HEK293 (cell line): Measurements from ENCODE around the gene GRK5.

Experiments used
- CTCF ChIA-PET: fragments of 350-600 bp; formaldehyde crosslinking; extraction: SDS; loops from one replicate; lab custom pipeline; 2021; ENCODE audit warnings: antibody characterized with exemption; lab: Yijun Ruan, JAX
- POLR2A ChIA-PET: fragments of 300-600 bp; formaldehyde crosslinking; extraction: SDS; loops from one replicate; lab custom pipeline; 2020; ENCODE audit warnings: antibody characterized with exemption, inconsistent platforms; lab: Yijun Ruan, JAX
- H3K27ac ChIP-seq: fragments of 200-500 bp; sonication (Bioruptor generic); 2 replicates; pipeline ENCODE4 v1.5.1; 2014; ENCODE audit warnings: low read depth, low read length, control low read depth, inconsistent platforms; ENCODE audit errors: extremely low read depth
- H3K36me3 ChIP-seq, 2 experiments: fragments of 200-500 bp in 1 of 2; sonication (Bioruptor generic) in 1 of 2; 1 replicate in 1 of 2; 2 replicates in 1 of 2; pipeline ENCODE4 v1.5.1; 2014 to 2017; ENCODE audit warnings: inconsistent platforms in 2 of 2, low read length in 2 of 2; ENCODE audit not compliant: control insufficient read depth in 2 of 2, insufficient read depth in 1 of 2
- H3K4me1 ChIP-seq: fragments of 200-500 bp; sonication (Bioruptor generic); 2 replicates; pipeline ENCODE4 v1.5.1; 2014; ENCODE audit warnings: mild to moderate bottlenecking, low read length, inconsistent platforms; ENCODE audit not compliant: control insufficient read depth, insufficient read depth
- H3K4me3 ChIP-seq: 2 replicates; pipeline ENCODE4 v1.5.1; 2011; ENCODE audit warnings: low read depth, mild to moderate bottlenecking, control low read depth, low read length, moderate library complexity
- H3K9me3 ChIP-seq: fragments of 200-500 bp; sonication (Bioruptor generic); 2 replicates; pipeline ENCODE4 v1.5.1; 2014; ENCODE audit warnings: low read depth, low read length, inconsistent platforms; ENCODE audit not compliant: control insufficient read depth, insufficient read depth
- BCL11A ChIP-seq: fragments of 450-650 bp; formaldehyde crosslinking; IDR thresholded peaks from 2 replicates; pipeline ENCODE4 v1.5.1; 2016; ENCODE audit warnings: low read depth, missing biosample characterization, missing genetic modification characterization
- BCL11B ChIP-seq: fragments of 450-650 bp; formaldehyde crosslinking; IDR thresholded peaks from 2 replicates; pipeline ENCODE4 v1.5.1; 2016; ENCODE audit warnings: low read depth, missing biosample characterization, missing genetic modification characterization
- GFI1B ChIP-seq: fragments of 450-650 bp; formaldehyde crosslinking; IDR thresholded peaks from 2 replicates; pipeline ENCODE4 v1.5.1; 2016; ENCODE audit warnings: missing biosample characterization, missing genetic modification characterization
- GLI2 ChIP-seq: fragments of 450-650 bp; formaldehyde crosslinking; IDR thresholded peaks from 2 replicates; pipeline ENCODE4; 2017; ENCODE audit warnings: missing biosample characterization, missing genetic modification characterization, low read depth, borderline replicate concordance
- KLF8 ChIP-seq: fragments of 450-650 bp; formaldehyde crosslinking; IDR thresholded peaks from 2 replicates; pipeline ENCODE4 v1.5.1; 2016; ENCODE audit warnings: missing biosample characterization, missing genetic modification characterization
- RBAK ChIP-seq: fragments of 450-650 bp; formaldehyde crosslinking; IDR thresholded peaks from 2 replicates; pipeline ENCODE4 v1.5.1; 2016; ENCODE audit warnings: missing biosample characterization, missing genetic modification characterization
- ZBTB17 ChIP-seq: fragments of 450-650 bp; formaldehyde crosslinking; IDR thresholded peaks from 2 replicates; pipeline ENCODE4 v1.5.1; 2016; ENCODE audit warnings: missing biosample characterization, missing genetic modification characterization
- ZBTB7A ChIP-seq: fragments of 450-650 bp; formaldehyde crosslinking; IDR thresholded peaks from 2 replicates; pipeline ENCODE4 v1.5.1; 2016; ENCODE audit warnings: low read depth, missing biosample characterization, missing genetic modification characterization
- ZFP3 ChIP-seq: fragments of 450-650 bp; formaldehyde crosslinking; IDR thresholded peaks from 2 replicates; pipeline ENCODE4 v1.5.1; 2016; ENCODE audit warnings: low read depth, missing biosample characterization, missing genetic modification characterization
- ZNF211 ChIP-seq: fragments of 450-650 bp; formaldehyde crosslinking; IDR thresholded peaks from 2 replicates; pipeline ENCODE4 v1.5.1; 2016; ENCODE audit warnings: low read depth, missing biosample characterization, missing genetic modification characterization
- ZNF239 ChIP-seq: fragments of 450-650 bp; formaldehyde crosslinking; IDR thresholded peaks from 2 replicates; pipeline ENCODE4 v1.5.1; 2016; ENCODE audit warnings: missing biosample characterization, missing genetic modification characterization
- ZNF248 ChIP-seq: fragments of 450-650 bp; formaldehyde crosslinking; IDR thresholded peaks from 2 replicates; pipeline ENCODE4 v1.5.1; 2017; ENCODE audit warnings: missing biosample characterization, missing genetic modification characterization
- ZNF354C ChIP-seq: fragments of 450-650 bp; formaldehyde crosslinking; IDR thresholded peaks from 2 replicates; pipeline ENCODE4 v1.5.1; 2016; ENCODE audit warnings: missing biosample characterization, missing genetic modification characterization, low read depth, borderline replicate concordance
- ZNF560 ChIP-seq: fragments of 450-650 bp; formaldehyde crosslinking; IDR thresholded peaks from 2 replicates; pipeline ENCODE4 v1.5.1; 2017; ENCODE audit warnings: missing biosample characterization, missing genetic modification characterization, borderline replicate concordance
- ZNF571 ChIP-seq: fragments of 450-650 bp; formaldehyde crosslinking; IDR thresholded peaks from 2 replicates; pipeline ENCODE4 v1.5.0; 2017; ENCODE audit warnings: missing biosample characterization, missing genetic modification characterization
- ZNF610 ChIP-seq: fragments of 450-650 bp; formaldehyde crosslinking; IDR thresholded peaks from 2 replicates; pipeline ENCODE4 v1.5.1; 2016; ENCODE audit warnings: missing biosample characterization, missing genetic modification characterization, borderline replicate concordance
- TF ChIP-seq, protein P1 (sequence below): sonication (generic); formaldehyde crosslinking; IDR thresholded peaks from 2 replicates; pipeline ENCODE4 v1.8.1; 2022; ENCODE audit warnings: mild to moderate bottlenecking, moderate library complexity, missing genetic modification reagents
- TF ChIP-seq, protein P2 (sequence below): fragments of 450-650 bp; formaldehyde crosslinking; IDR thresholded peaks from 2 replicates; pipeline ENCODE4 v1.5.1; 2016; ENCODE audit warnings: missing biosample characterization, missing genetic modification characterization, borderline replicate concordance

Gene GRK5

DNA sequence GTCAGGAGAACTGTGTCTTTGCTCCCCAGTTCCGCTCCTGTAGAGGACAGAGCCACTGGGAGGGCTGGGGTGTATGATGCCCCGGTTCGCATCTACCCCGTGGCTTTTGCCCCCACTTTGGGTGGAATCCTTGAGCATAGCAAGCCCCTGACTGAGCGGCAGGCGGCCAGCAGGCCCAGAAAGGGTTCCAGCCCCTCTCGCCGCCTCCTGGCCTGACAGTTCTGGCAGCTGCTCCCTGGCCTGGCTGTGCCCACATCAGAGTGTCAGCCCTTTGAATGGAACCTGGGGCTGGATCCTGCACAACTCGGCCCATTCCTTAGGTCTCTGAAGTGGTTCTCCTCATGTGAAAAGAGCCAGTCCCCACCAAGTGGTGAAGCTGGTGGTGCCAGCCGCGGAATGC is 106.7 kb downstream of the GRK5 start:
- H3K4me1 ChIP-seq = peaks cover 26% of the 10 kb centered on the region
- ChIA-PET POLR2A (no interaction called here), CTCF (no interaction called here)
- H3K4me3 ChIP-seq = no peak overlapping the region
- H3K36me3 ChIP-seq = no peaks in the 10 kb centered on the region
- no peaks in the 10 kb centered on the region for H3K9me3 ChIP-seq
- no peak overlapping the region for H3K27ac ChIP-seq
- no peak for TF ChIP-seq ZBTB7A (tag by site-specific recombination)
- peak; percentile 21; the same call in 1 of the 2 replicates for TF ChIP-seq ZBTB17 (tag by site-specific recombination)

DNA sequence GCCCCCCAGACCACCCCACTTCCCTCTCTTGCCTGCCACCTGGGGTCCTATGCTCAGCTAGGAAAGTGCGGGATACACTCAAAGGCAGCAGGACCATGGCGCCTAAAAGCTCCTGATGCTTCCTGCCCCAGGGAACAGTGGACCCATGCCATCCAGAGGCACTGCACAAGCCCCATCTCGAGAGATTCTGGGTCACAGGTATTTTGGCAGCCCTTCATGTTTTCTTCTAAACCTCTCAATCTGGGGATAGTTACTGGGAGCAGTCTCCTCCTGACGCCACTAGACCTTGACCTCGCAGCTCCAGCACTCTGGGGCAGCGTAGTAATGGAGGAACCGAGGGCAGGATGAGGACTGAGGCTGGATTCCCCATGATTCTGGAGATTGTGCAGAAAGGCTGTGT is 107.1 kb downstream of the GRK5 start:
- Histone ChIP-seq H3K36me3 (no peaks in the 10 kb centered on the region), H3K9me3 (no peaks in the 10 kb centered on the region), H3K4me1 (peaks cover 26% of the 10 kb centered on the region), H3K27ac (no peak overlapping the region), H3K4me3 (no peak overlapping the region)
- TF ChIP-seq RBAK (tag by site-specific recombination) (no peak), ZNF248 (tag by site-specific recombination) (no peak), BCL11B (no peak), ZNF610 (tag by site-specific recombination) (no peak), ZNF239 (tag by site-specific recombination) (no peak), GLI2 (no peak), ZNF571 (no peak), ZFP3 (tag by site-specific recombination) (no peak), ZNF211 (no peak), GFI1B (no peak), ZNF560 (tag by site-specific recombination) (no peak), KLF8 (tag by site-specific recombination) (no peak), ZNF354C (tag by site-specific recombination) (no peak), BCL11A (tag by site-specific recombination) (no peak)
- TF ChIP-seq, protein P1, sequence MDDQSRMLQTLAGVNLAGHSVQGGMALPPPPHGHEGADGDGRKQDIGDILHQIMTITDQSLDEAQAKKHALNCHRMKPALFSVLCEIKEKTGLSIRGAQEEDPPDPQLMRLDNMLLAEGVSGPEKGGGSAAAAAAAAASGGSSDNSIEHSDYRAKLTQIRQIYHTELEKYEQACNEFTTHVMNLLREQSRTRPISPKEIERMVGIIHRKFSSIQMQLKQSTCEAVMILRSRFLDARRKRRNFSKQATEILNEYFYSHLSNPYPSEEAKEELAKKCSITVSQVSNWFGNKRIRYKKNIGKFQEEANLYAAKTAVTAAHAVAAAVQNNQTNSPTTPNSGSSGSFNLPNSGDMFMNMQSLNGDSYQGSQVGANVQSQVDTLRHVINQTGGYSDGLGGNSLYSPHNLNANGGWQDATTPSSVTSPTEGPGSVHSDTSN = no peak
- TF ChIP-seq, protein P2, sequence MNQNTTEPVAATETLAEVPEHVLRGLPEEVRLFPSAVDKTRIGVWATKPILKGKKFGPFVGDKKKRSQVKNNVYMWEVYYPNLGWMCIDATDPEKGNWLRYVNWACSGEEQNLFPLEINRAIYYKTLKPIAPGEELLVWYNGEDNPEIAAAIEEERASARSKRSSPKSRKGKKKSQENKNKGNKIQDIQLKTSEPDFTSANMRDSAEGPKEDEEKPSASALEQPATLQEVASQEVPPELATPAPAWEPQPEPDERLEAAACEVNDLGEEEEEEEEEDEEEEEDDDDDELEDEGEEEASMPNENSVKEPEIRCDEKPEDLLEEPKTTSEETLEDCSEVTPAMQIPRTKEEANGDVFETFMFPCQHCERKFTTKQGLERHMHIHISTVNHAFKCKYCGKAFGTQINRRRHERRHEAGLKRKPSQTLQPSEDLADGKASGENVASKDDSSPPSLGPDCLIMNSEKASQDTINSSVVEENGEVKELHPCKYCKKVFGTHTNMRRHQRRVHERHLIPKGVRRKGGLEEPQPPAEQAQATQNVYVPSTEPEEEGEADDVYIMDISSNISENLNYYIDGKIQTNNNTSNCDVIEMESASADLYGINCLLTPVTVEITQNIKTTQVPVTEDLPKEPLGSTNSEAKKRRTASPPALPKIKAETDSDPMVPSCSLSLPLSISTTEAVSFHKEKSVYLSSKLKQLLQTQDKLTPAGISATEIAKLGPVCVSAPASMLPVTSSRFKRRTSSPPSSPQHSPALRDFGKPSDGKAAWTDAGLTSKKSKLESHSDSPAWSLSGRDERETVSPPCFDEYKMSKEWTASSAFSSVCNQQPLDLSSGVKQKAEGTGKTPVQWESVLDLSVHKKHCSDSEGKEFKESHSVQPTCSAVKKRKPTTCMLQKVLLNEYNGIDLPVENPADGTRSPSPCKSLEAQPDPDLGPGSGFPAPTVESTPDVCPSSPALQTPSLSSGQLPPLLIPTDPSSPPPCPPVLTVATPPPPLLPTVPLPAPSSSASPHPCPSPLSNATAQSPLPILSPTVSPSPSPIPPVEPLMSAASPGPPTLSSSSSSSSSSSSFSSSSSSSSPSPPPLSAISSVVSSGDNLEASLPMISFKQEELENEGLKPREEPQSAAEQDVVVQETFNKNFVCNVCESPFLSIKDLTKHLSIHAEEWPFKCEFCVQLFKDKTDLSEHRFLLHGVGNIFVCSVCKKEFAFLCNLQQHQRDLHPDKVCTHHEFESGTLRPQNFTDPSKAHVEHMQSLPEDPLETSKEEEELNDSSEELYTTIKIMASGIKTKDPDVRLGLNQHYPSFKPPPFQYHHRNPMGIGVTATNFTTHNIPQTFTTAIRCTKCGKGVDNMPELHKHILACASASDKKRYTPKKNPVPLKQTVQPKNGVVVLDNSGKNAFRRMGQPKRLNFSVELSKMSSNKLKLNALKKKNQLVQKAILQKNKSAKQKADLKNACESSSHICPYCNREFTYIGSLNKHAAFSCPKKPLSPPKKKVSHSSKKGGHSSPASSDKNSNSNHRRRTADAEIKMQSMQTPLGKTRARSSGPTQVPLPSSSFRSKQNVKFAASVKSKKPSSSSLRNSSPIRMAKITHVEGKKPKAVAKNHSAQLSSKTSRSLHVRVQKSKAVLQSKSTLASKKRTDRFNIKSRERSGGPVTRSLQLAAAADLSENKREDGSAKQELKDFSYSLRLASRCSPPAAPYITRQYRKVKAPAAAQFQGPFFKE (tag by site-specific recombination) = no peak
- CTCF ChIA-PET = no interaction called here
- POLR2A ChIA-PET = no interaction called here
